Loucy (cell line): ENCODE data around the gene ACP4.
A peak's percentile ranks its signal among the peaks of the same experiment; 100 is the strongest.

Experiments used
- H2AFZ ChIP-seq: fragments of 200-600 bp; sonication (generic); 2 replicates; pipeline ENCODE4 v1.6.0; 2016; ENCODE audit warnings: antibody characterized with exemption, mild to moderate bottlenecking, low read length, moderate library complexity
- H3F3A ChIP-seq: fragments of 200-600 bp; 2 replicates; pipeline ENCODE4 v1.6.0; 2016; ENCODE audit warnings: antibody characterized with exemption, low read depth, mild to moderate bottlenecking
- H3K27me3 ChIP-seq: fragments of 200-600 bp; sonication (generic); 2 replicates; pipeline ENCODE4 v1.6.1; 2014; ENCODE audit warnings: low read length, mild to moderate bottlenecking; ENCODE audit not compliant: insufficient read depth, poor library complexity, severe bottlenecking
- H3K36me3 ChIP-seq: fragments of 200-600 bp; sonication (generic); 2 replicates; pipeline ENCODE4 v1.6.1; 2016; ENCODE audit warnings: low read length; ENCODE audit not compliant: insufficient read depth
- H3K4me1 ChIP-seq: fragments of 200-600 bp; sonication (generic); 2 replicates; pipeline ENCODE4 v1.5.1; 2014; ENCODE audit warnings: low read length, mild to moderate bottlenecking; ENCODE audit not compliant: insufficient read depth, poor library complexity, severe bottlenecking
- H3K4me2 ChIP-seq: fragments of 200-600 bp; sonication (generic); 2 replicates; pipeline ENCODE4 v1.6.0; 2014; ENCODE audit warnings: antibody characterized with exemption, low read length, low read depth, mild to moderate bottlenecking; ENCODE audit not compliant: poor library complexity, severe bottlenecking
- H3K4me3 ChIP-seq: fragments of 200-600 bp; sonication (generic); 2 replicates; pipeline ENCODE4 v1.5.1; 2014; ENCODE audit warnings: low read length, mild to moderate bottlenecking, mixed read lengths; ENCODE audit not compliant: poor library complexity, severe bottlenecking
- H3K79me2 ChIP-seq: fragments of 200-600 bp; sonication (generic); 2 replicates; pipeline ENCODE4 v1.6.1; 2014; ENCODE audit warnings: low read length; ENCODE audit not compliant: insufficient read depth
- H3K9ac ChIP-seq: fragments of 200-600 bp; sonication (generic); 2 replicates; pipeline ENCODE4 v1.6.0; 2014; ENCODE audit warnings: mild to moderate bottlenecking, low read depth, low read length, moderate library complexity; ENCODE audit not compliant: poor library complexity, severe bottlenecking
- H3K9me2 ChIP-seq: fragments of 200-600 bp; sonication (generic); replicated peaks from 2 replicates; pipeline ENCODE4 v1.6.1; 2016; ENCODE audit warnings: low read depth, low read length, mixed read lengths
- H3K9me3 ChIP-seq: fragments of 200-600 bp; sonication (generic); 2 replicates; pipeline ENCODE4 v1.6.1; 2014; ENCODE audit warnings: mild to moderate bottlenecking, antibody characterized with exemption, low read length, low read depth; ENCODE audit not compliant: insufficient read depth
- H4K20me1 ChIP-seq: fragments of 200-600 bp; sonication (generic); 2 replicates; pipeline ENCODE4 v1.6.0; 2014; ENCODE audit warnings: antibody characterized with exemption, low read length, mild to moderate bottlenecking; ENCODE audit not compliant: insufficient read depth, poor library complexity, severe bottlenecking
- CTCF ChIP-seq: fragments of 200-600 bp; sonication (generic); conservative IDR thresholded peaks from 2 replicates; pipeline ENCODE4 v1.5.1; 2014; ENCODE audit warnings: mild to moderate bottlenecking, antibody characterized with exemption, low read length
- EZH2phosphoT487 ChIP-seq: fragments of 200-600 bp; IDR thresholded peaks from 2 replicates; pipeline ENCODE4 v1.6.1; 2018; ENCODE audit warnings: antibody characterized with exemption, mild to moderate bottlenecking, moderate library complexity, borderline replicate concordance

Gene ACP4

GRCh38 chr19:50835785-50836542, 45.7 kb downstream of the ACP4 start:
- Histone ChIP-seq H3K4me1 (no peaks in the 10 kb centered on the region), H2AFZ (peak overlapping the region; percentile 90), H3F3A (no peaks in the 10 kb centered on the region), H3K4me2 (peak overlapping the region; percentile 52), H4K20me1 (no peaks in the 10 kb centered on the region), H3K36me3 (no peaks in the 10 kb centered on the region), H3K27me3 (no peaks in the 10 kb centered on the region), H3K9me3 (no peaks in the 10 kb centered on the region), H3K79me2 (no peaks in the 10 kb centered on the region), H3K4me3 (peak overlapping the region; percentile 69), H3K9ac (peak overlapping the region; percentile 45), H3K9me2 (no peaks in the 10 kb centered on the region)
- no peak for TF ChIP-seq EZH2phosphoT487

- Histone ChIP-seq H3K36me3 (no peaks in the 10 kb centered on the region), H3K9ac (no peak overlapping the region), H2AFZ (no peak overlapping the region), H4K20me1 (no peaks in the 10 kb centered on the region), H3F3A (no peaks in the 10 kb centered on the region), H3K4me3 (no peak overlapping the region), H3K4me2 (no peak overlapping the region), H3K9me3 (no peaks in the 10 kb centered on the region), H3K9me2 (no peaks in the 10 kb centered on the region), H3K27me3 (no peaks in the 10 kb centered on the region), H3K4me1 (no peaks in the 10 kb centered on the region), H3K79me2 (no peaks in the 10 kb centered on the region)
- TF ChIP-seq CTCF: no peak
Observed at GRCh38 chr19:50836543-50837195, 46.5 kb downstream of the ACP4 start.

GRCh38 chr19:50837300-50837699, 47.1 kb downstream of the ACP4 start:
- Histone ChIP-seq H2AFZ (no peak overlapping the region), H3K4me3 (no peak overlapping the region), H3K9me2 (no peaks in the 10 kb centered on the region), H3K27me3 (no peaks in the 10 kb centered on the region), H4K20me1 (no peaks in the 10 kb centered on the region), H3K4me2 (no peak overlapping the region), H3K9me3 (no peaks in the 10 kb centered on the region), H3K4me1 (no peaks in the 10 kb centered on the region), H3F3A (no peaks in the 10 kb centered on the region), H3K36me3 (no peaks in the 10 kb centered on the region), H3K79me2 (no peaks in the 10 kb centered on the region), H3K9ac (no peak overlapping the region)
- TF ChIP-seq EZH2phosphoT487 (no peak), CTCF (no peak)
